WERI-Rb-1 (cell line): ENCODE data around the gene MYO16.
"Not testable (repeated sequence)": the region's sequence is repeated elsewhere in the genome, so short reads cannot be mapped to it uniquely, and the experiment has no call there.

ENCODE experiments used
- DNase-seq: peaks from one replicate; pipeline ENCODE4 v3.0.0-alpha.2; 2020
- H3K27ac ChIP-seq: fragments of 250-450 bp; sonication (Bioruptor Pico); 2 replicates; pipeline ENCODE4 v1.5.1; 2020; ENCODE audit warnings: mild to moderate bottlenecking, moderate library complexity
- H3K27me3 ChIP-seq: fragments of 250-450 bp; sonication (Bioruptor Pico); 2 replicates; pipeline ENCODE4 v1.5.1; 2021; ENCODE audit warnings: mild to moderate bottlenecking, low read depth, moderate library complexity; ENCODE audit not compliant: insufficient read depth, severe bottlenecking
- H3K36me3 ChIP-seq: fragments of 250-450 bp; sonication (Bioruptor Pico); 2 replicates; pipeline ENCODE4 v1.5.1; 2020; ENCODE audit warnings: mild to moderate bottlenecking, moderate library complexity
- H3K4me3 ChIP-seq: 2 replicates; pipeline ENCODE4 v1.5.1; 2011; ENCODE audit warnings: low read depth, mild to moderate bottlenecking, control low read depth, low read length
- H3K9me3 ChIP-seq: fragments of 250-450 bp; sonication (Bioruptor Pico); 2 replicates; pipeline ENCODE4 v1.5.1; 2021; ENCODE audit warnings: mild to moderate bottlenecking, moderate library complexity; ENCODE audit not compliant: severe bottlenecking
- CTCF ChIP-seq: IDR thresholded peaks from 2 replicates; pipeline ENCODE4 v1.5.1; 2011; ENCODE audit warnings: low read depth, mild to moderate bottlenecking, control low read depth, inconsistent platforms, low read length

MYO16 gene

GRCh38 chr13:108902405-108903155 is 273.2 kb downstream of the MYO16 start:
- no peak for TF ChIP-seq CTCF
- H3K27me3 ChIP-seq: peaks cover 32% of the 10 kb centered on the region
- peaks cover 4% of the 10 kb centered on the region for H3K9me3 ChIP-seq
- DNase-seq: no peak
- no peak overlapping the region for H3K27ac ChIP-seq
- no peaks in the 10 kb centered on the region for H3K36me3 ChIP-seq
- H3K4me3 ChIP-seq: no peak overlapping the region

GRCh38 chr13:108903613-108904012 is 274.2 kb downstream of the MYO16 start:
- Histone ChIP-seq H3K27me3 (peaks cover 36% of the 10 kb centered on the region), H3K4me3 (no peak overlapping the region), H3K36me3 (no peaks in the 10 kb centered on the region), H3K27ac (no peak overlapping the region), H3K9me3 (peaks cover 4% of the 10 kb centered on the region)
- TF ChIP-seq CTCF: no peak
- DNase-seq: no peak

GRCh38 chr13:108911807-108912206 is 282.4 kb downstream of the MYO16 start:
- Histone ChIP-seq H3K9me3 (no peaks in the 10 kb centered on the region), H3K27me3 (peaks cover 25% of the 10 kb centered on the region), H3K36me3 (no peaks in the 10 kb centered on the region), H3K4me3 (no peak overlapping the region), H3K27ac (no peak overlapping the region)
- no peak for TF ChIP-seq CTCF
- DNase-seq: no peak

- DNase-seq, H3K4me3 ChIP-seq, H3K27ac ChIP-seq, H3K36me3 ChIP-seq, H3K9me3 ChIP-seq: not testable (repeated sequence)
- H3K27me3 ChIP-seq: peaks cover 16% of the 10 kb centered on the region
These were observed 284.3 kb downstream of the MYO16 start for GRCh38 chr13:108913731-108914130.

- DNase-seq: no peak
- Histone ChIP-seq H3K9me3 (no peaks in the 10 kb centered on the region), H3K4me3 (no peak overlapping the region), H3K27ac (no peak overlapping the region), H3K36me3 (no peaks in the 10 kb centered on the region), H3K27me3 (peaks cover 16% of the 10 kb centered on the region)
- peak; percentile 57 for TF ChIP-seq CTCF
These were observed 285.8 kb downstream of the MYO16 start for GRCh38 chr13:108915095-108915633.

- Histone ChIP-seq H3K36me3 (no peaks in the 10 kb centered on the region), H3K4me3 (no peak overlapping the region), H3K27ac (no peak overlapping the region), H3K9me3 (no peaks in the 10 kb centered on the region), H3K27me3 (peaks cover 11% of the 10 kb centered on the region)
- TF ChIP-seq CTCF: no peak
- peak; percentile 69 for DNase-seq
These were observed 286.5 kb downstream of the MYO16 start for GRCh38 chr13:108915634-108916512.
